IMR-90 (cell line): Measurements from ENCODE around the gene KCNMA1.

ENCODE experiments used
- CEBPB ChIP-seq: IDR thresholded peaks from 2 replicates; pipeline ENCODE4 v1.6.1; 2012; ENCODE audit warnings: low read depth, low read length, improper control_type of control experiment
- FOS ChIP-seq: fragments of 150-350 bp; IDR thresholded peaks from 2 replicates; pipeline ENCODE4 v1.6.1; 2016; ENCODE audit warnings: low read depth, low read length
- MAFK ChIP-seq: IDR thresholded peaks from 2 replicates; pipeline ENCODE4 v1.6.1; 2012; ENCODE audit warnings: low read depth, low read length, improper control_type of control experiment
- MAZ ChIP-seq: IDR thresholded peaks from 2 replicates; pipeline ENCODE4 v1.6.1; 2012; ENCODE audit warnings: low read depth, mild to moderate bottlenecking, low read length, improper control_type of control experiment, moderate library complexity, borderline replicate concordance
- NFE2L2 ChIP-seq: fragments of 150-350 bp; IDR thresholded peaks from 2 replicates; pipeline ENCODE4 v1.6.1; 2016; ENCODE audit warnings: low read depth, mild to moderate bottlenecking, low read length
- POLR2A ChIP-seq: IDR thresholded peaks from 2 replicates; pipeline ENCODE4 v1.6.1; 2012; ENCODE audit warnings: mild to moderate bottlenecking, low read depth, low read length
- RAD21 ChIP-seq: IDR thresholded peaks from 2 replicates; pipeline ENCODE4 v1.6.1; 2012; ENCODE audit warnings: low read length, improper control_type of control experiment
- RCOR1 ChIP-seq: IDR thresholded peaks from 2 replicates; pipeline ENCODE4 v1.6.1; 2012; ENCODE audit warnings: mild to moderate bottlenecking, low read length, improper control_type of control experiment; ENCODE audit not compliant: insufficient replicate concordance
- RFX5 ChIP-seq: IDR thresholded peaks from 2 replicates; pipeline ENCODE4 v1.8.0; 2012; ENCODE audit warnings: low read depth, mild to moderate bottlenecking, low read length, moderate library complexity
- SMC3 ChIP-seq: fragments of 150-350 bp; IDR thresholded peaks from 2 replicates; pipeline ENCODE4 v1.6.1; 2016; ENCODE audit warnings: low read depth, mild to moderate bottlenecking, antibody characterized with exemption, low read length, moderate library complexity
- TF ChIP-seq, protein P1 (sequence below): conservative IDR thresholded peaks from 2 replicates; pipeline ENCODE4 v1.5.1; 2012; ENCODE audit warnings: mild to moderate bottlenecking, low read depth, low read length, improper control_type of control experiment
- TF ChIP-seq, protein P2 (sequence below): fragments of 150-350 bp; IDR thresholded peaks from 2 replicates; pipeline ENCODE4 v1.6.1; 2017; ENCODE audit warnings: mild to moderate bottlenecking, antibody characterized with exemption, low read length, low read depth
- TF ChIP-seq, protein P3 (sequence below): fragments of 150-350 bp; IDR thresholded peaks from 2 replicates; pipeline ENCODE4 v1.6.1; 2016; ENCODE audit warnings: low read depth, mild to moderate bottlenecking, low read length, moderate library complexity, borderline replicate concordance

DNA sequence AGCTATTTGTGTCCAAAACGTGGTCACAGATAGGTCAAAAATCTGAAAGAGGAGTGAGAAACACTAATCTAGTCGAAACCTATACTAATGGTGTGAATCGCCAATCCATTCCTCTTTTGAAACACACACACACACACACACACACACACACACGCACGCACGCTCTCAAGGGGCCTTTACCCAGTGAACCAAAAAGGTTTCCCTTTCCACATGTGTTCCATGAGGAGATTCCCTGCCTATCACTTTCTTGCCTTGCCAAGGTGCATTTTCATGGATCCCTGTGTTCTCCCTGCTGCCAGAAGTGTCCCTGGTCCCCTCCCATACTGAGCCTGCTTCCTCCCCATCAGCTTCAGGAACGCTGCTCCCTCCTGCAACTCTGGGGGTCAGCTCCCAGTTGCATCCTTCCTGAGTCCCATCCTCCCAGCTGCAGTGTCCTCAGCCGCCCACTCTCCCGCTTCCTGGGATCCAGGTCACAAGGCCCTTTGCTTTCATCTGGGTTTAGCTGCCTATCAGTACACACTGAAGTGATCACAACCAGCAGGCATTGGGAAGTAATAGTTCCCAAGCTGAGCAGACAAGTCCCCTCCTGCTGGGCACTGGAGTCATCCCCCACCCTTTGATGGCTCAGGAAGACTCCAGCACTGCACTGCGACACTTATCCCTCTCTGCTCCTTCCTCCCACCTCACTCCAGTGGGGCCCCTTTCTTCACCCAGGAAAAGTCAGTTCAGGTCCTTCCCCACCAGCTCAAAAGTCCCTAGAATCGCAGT is 49.2 kb upstream of the KCNMA1 start:
- TF ChIP-seq, protein P1, sequence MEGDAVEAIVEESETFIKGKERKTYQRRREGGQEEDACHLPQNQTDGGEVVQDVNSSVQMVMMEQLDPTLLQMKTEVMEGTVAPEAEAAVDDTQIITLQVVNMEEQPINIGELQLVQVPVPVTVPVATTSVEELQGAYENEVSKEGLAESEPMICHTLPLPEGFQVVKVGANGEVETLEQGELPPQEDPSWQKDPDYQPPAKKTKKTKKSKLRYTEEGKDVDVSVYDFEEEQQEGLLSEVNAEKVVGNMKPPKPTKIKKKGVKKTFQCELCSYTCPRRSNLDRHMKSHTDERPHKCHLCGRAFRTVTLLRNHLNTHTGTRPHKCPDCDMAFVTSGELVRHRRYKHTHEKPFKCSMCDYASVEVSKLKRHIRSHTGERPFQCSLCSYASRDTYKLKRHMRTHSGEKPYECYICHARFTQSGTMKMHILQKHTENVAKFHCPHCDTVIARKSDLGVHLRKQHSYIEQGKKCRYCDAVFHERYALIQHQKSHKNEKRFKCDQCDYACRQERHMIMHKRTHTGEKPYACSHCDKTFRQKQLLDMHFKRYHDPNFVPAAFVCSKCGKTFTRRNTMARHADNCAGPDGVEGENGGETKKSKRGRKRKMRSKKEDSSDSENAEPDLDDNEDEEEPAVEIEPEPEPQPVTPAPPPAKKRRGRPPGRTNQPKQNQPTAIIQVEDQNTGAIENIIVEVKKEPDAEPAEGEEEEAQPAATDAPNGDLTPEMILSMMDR, result no peak
- TF ChIP-seq MAFK (no peak), CEBPB (no peak), RCOR1 (no peak), POLR2A (no peak), RAD21 (no peak), FOS (no peak), MAZ (no peak), RFX5 (no peak), NFE2L2 (no peak), SMC3 (no peak)
- TF ChIP-seq, protein P2, sequence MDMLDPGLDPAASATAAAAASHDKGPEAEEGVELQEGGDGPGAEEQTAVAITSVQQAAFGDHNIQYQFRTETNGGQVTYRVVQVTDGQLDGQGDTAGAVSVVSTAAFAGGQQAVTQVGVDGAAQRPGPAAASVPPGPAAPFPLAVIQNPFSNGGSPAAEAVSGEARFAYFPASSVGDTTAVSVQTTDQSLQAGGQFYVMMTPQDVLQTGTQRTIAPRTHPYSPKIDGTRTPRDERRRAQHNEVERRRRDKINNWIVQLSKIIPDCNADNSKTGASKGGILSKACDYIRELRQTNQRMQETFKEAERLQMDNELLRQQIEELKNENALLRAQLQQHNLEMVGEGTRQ, result no peak
- TF ChIP-seq, protein P3, sequence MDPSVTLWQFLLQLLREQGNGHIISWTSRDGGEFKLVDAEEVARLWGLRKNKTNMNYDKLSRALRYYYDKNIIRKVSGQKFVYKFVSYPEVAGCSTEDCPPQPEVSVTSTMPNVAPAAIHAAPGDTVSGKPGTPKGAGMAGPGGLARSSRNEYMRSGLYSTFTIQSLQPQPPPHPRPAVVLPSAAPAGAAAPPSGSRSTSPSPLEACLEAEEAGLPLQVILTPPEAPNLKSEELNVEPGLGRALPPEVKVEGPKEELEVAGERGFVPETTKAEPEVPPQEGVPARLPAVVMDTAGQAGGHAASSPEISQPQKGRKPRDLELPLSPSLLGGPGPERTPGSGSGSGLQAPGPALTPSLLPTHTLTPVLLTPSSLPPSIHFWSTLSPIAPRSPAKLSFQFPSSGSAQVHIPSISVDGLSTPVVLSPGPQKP, result no peak
